Large intestine (tissue), 3 donors: ENCODE data around the gene EIF3F. TPM values are rescaled to one million over a fixed set of nuclear protein-coding genes. Genes with fewer than 3 reads are reported as not detected.

Experiments used
- DNase-seq, 2 donors: peaks; one replicate each; pipeline versions ENCODE4 v3.0.0 to v3.0.0-alpha.2; 2013
- H3K27ac ChIP-seq: one replicate; pipeline ENCODE4 v1.5.1; 2013; ENCODE audit warnings: low read length
- H3K27me3 ChIP-seq: 2 replicates; pipeline ENCODE4 v1.6.1; 2013; ENCODE audit warnings: low read length; ENCODE audit not compliant: control insufficient read depth, insufficient read depth
- H3K36me3 ChIP-seq: 2 replicates; pipeline ENCODE4 v1.6.1; 2013; ENCODE audit warnings: low read length; ENCODE audit not compliant: control insufficient read depth, insufficient read depth
- H3K4me1 ChIP-seq: one replicate; pipeline ENCODE4 v1.6.1; 2013; ENCODE audit warnings: low read length; ENCODE audit not compliant: control insufficient read depth, insufficient read depth
- H3K4me3 ChIP-seq: one replicate; pipeline ENCODE4 v1.5.1; 2013; ENCODE audit warnings: low read length
- H3K9me3 ChIP-seq: one replicate; pipeline ENCODE4 v1.6.1; 2013; ENCODE audit warnings: mild to moderate bottlenecking, low read depth, low read length, moderate library complexity; ENCODE audit not compliant: control insufficient read depth
- WGBS: methylation state at CpG from one replicate; pipeline ENCODE4 v1.1.5; 2013; ENCODE audit warnings: low lambda C conversion rate; ENCODE audit not compliant: insufficient coverage; 5-methylcytosine and 5-hydroxymethylcytosine counted together
- polyA plus RNA-seq: library from polyadenylated mRNA; unstranded; fragments of 120-200 nt; gene quantifications from one replicate; pipeline ENCODE4 v1.2.1, GENCODE V29; 2013

Gene EIF3F
- polyA plus RNA-seq, 1 donor = 357 TPM

GRCh38 chr11:8038393-8038792 lies 51.3 kb downstream of the EIF3F start:
- Histone ChIP-seq H3K27ac (no peak overlapping the region), H3K36me3 (no peaks in the 10 kb centered on the region), H3K27me3 (no peaks in the 10 kb centered on the region), H3K9me3 (no peaks in the 10 kb centered on the region), H3K4me3 (no peak overlapping the region), H3K4me1 (peaks cover 12% of the 10 kb centered on the region)
- WGBS = no CpG with 5 or more reads among the region's 8 CpGs
- no peak for DNase-seq

- WGBS = no CpG with 5 or more reads among the region's 12 CpGs
- no peak for DNase-seq
These were observed 51.8 kb downstream of the EIF3F start for GRCh38 chr11:8038811-8039529.

GRCh38 chr11:8039530-8040260 lies 52.6 kb downstream of the EIF3F start:
- Histone ChIP-seq H3K4me1 (peaks cover 4% of the 10 kb centered on the region), H3K4me3 (no peak overlapping the region), H3K36me3 (no peaks in the 10 kb centered on the region), H3K27me3 (peaks cover 1% of the 10 kb centered on the region), H3K27ac (no peak overlapping the region), H3K9me3 (no peaks in the 10 kb centered on the region)
- WGBS = no CpG with 5 or more reads among the region's 10 CpGs
- no peak for DNase-seq

More at GRCh38 chr11:8038811-8039529, 51.8 kb downstream of the EIF3F start:
- no peak overlapping the region for H3K27ac ChIP-seq
- H3K4me1 ChIP-seq = peaks cover 6% of the 10 kb centered on the region
- no peaks in the 10 kb centered on the region for H3K27me3 ChIP-seq
- H3K9me3 ChIP-seq = no peaks in the 10 kb centered on the region
- H3K36me3 ChIP-seq = no peaks in the 10 kb centered on the region
- H3K4me3 ChIP-seq = no peak overlapping the region

GRCh38 chr11:8040261-8040920 lies 53.3 kb downstream of the EIF3F start:
- Histone ChIP-seq H3K4me1 (peaks cover 2% of the 10 kb centered on the region), H3K27ac (no peak overlapping the region), H3K27me3 (peaks cover 4% of the 10 kb centered on the region), H3K9me3 (no peaks in the 10 kb centered on the region), H3K4me3 (no peak overlapping the region), H3K36me3 (no peaks in the 10 kb centered on the region)
- no CpG with 5 or more reads among the region's 4 CpGs for WGBS
- DNase-seq = no peak

GRCh38 chr11:8040921-8041285 lies 53.8 kb downstream of the EIF3F start:
- no peak overlapping the region for H3K27ac ChIP-seq
- no peaks in the 10 kb centered on the region for H3K36me3 ChIP-seq
- WGBS = no CpG with 5 or more reads among the region's 2 CpGs
- peaks cover 4% of the 10 kb centered on the region for H3K27me3 ChIP-seq
- H3K9me3 ChIP-seq = no peaks in the 10 kb centered on the region
- H3K4me3 ChIP-seq = no peak overlapping the region
- H3K4me1 ChIP-seq = peaks cover 1% of the 10 kb centered on the region
- DNase-seq = no peak

- no peak overlapping the region for H3K4me3 ChIP-seq
- no peak for DNase-seq
- no peak overlapping the region for H3K27ac ChIP-seq
- no peaks in the 10 kb centered on the region for H3K36me3 ChIP-seq
- no peaks in the 10 kb centered on the region for H3K9me3 ChIP-seq
- H3K4me1 ChIP-seq = no peaks in the 10 kb centered on the region
- H3K27me3 ChIP-seq = peaks cover 4% of the 10 kb centered on the region
- WGBS = 80% methylated on average over 1 of the region's 4 CpGs
These were observed 54.4 kb downstream of the EIF3F start for GRCh38 chr11:8041576-8041975.

- no peaks in the 10 kb centered on the region for H3K4me1 ChIP-seq
- no peaks in the 10 kb centered on the region for H3K9me3 ChIP-seq
- H3K27ac ChIP-seq = no peak overlapping the region
- H3K27me3 ChIP-seq = peaks cover 4% of the 10 kb centered on the region
- H3K4me3 ChIP-seq = no peak overlapping the region
- no peak for DNase-seq
- no peaks in the 10 kb centered on the region for H3K36me3 ChIP-seq
- no CpG with 5 or more reads among the region's 2 CpGs for WGBS
These were observed 56.6 kb downstream of the EIF3F start for GRCh38 chr11:8043756-8044155.

GRCh38 chr11:8045839-8046238 lies 58.7 kb downstream of the EIF3F start:
- no peak for DNase-seq
- Histone ChIP-seq H3K4me3 (no peak overlapping the region), H3K27ac (no peak overlapping the region), H3K9me3 (no peaks in the 10 kb centered on the region), H3K4me1 (no peaks in the 10 kb centered on the region), H3K27me3 (peaks cover 4% of the 10 kb centered on the region), H3K36me3 (no peaks in the 10 kb centered on the region)
- 0% methylated on average over 1 of the region's 4 CpGs for WGBS

GRCh38 chr11:8047382-8047781 lies 60.2 kb downstream of the EIF3F start:
- H3K9me3 ChIP-seq = no peaks in the 10 kb centered on the region
- WGBS = no CpG with 5 or more reads among the region's 3 CpGs
- H3K36me3 ChIP-seq = no peaks in the 10 kb centered on the region
- H3K27ac ChIP-seq = no peak overlapping the region
- H3K4me1 ChIP-seq = no peaks in the 10 kb centered on the region
- peaks cover 4% of the 10 kb centered on the region for H3K27me3 ChIP-seq
- no peak for DNase-seq
- no peak overlapping the region for H3K4me3 ChIP-seq

- no peak for DNase-seq
- no peak overlapping the region for H3K4me3 ChIP-seq
- peaks cover 4% of the 10 kb centered on the region for H3K27me3 ChIP-seq
- no peak overlapping the region for H3K27ac ChIP-seq
- no peaks in the 10 kb centered on the region for H3K36me3 ChIP-seq
- no CpG with 5 or more reads among the region's 3 CpGs for WGBS
- no peaks in the 10 kb centered on the region for H3K4me1 ChIP-seq
- H3K9me3 ChIP-seq = no peaks in the 10 kb centered on the region
These were observed 61.9 kb downstream of the EIF3F start for GRCh38 chr11:8049084-8049483.
